ENCODE measurements around the gene MYCBP2. TPM values are rescaled to one million over a fixed set of nuclear protein-coding genes. Genes with fewer than 3 reads are reported as not detected.
"Not testable (repeated sequence)": the region's sequence is repeated elsewhere in the genome, so short reads cannot be mapped to it uniquely, and the experiment has no call there.

MYCBP2 gene
- total and polyA plus RNA-seq, 7 donors = 3.7 to 130 (median 93.5) TPM

DNA sequence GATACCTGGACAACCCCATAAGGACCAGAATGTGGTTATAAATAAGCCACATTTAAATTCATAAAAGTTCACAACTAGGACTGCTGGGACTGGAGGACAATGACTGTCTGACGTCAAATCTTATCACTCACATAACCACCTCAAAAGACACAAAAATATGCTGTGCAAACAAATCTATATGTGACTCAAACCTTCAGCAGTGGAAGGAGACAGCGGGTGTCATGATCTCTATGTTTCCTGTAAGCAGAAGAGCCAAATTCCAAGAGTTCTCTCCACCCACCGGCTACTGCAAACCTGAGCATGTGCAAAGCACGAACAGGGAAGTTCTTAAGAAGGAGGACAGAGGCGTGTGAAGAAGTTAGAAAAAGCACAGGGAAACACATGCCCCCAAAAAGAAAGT, 113.2 kb downstream of the MYCBP2 start:
- no peak overlapping the region for H3K4me3 ChIP-seq
- TF ChIP-seq, protein P1, sequence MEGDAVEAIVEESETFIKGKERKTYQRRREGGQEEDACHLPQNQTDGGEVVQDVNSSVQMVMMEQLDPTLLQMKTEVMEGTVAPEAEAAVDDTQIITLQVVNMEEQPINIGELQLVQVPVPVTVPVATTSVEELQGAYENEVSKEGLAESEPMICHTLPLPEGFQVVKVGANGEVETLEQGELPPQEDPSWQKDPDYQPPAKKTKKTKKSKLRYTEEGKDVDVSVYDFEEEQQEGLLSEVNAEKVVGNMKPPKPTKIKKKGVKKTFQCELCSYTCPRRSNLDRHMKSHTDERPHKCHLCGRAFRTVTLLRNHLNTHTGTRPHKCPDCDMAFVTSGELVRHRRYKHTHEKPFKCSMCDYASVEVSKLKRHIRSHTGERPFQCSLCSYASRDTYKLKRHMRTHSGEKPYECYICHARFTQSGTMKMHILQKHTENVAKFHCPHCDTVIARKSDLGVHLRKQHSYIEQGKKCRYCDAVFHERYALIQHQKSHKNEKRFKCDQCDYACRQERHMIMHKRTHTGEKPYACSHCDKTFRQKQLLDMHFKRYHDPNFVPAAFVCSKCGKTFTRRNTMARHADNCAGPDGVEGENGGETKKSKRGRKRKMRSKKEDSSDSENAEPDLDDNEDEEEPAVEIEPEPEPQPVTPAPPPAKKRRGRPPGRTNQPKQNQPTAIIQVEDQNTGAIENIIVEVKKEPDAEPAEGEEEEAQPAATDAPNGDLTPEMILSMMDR (IDR thresholded peaks at IDR 0.05) = no peak
- no peak for TF ChIP-seq POLR2AphosphoS5 (IDR thresholded peaks at IDR 0.05)
- TF ChIP-seq EP300 (IDR thresholded peaks at IDR 0.05) = no peak
- no peak for TF ChIP-seq POLR2A (IDR thresholded peaks at IDR 0.05)
- H3K36me3 ChIP-seq = peaks cover 8 to 63% (median 16%) of the 10 kb centered on the region in 4 donors
- WGBS, 2 donors = 90% methylated on average over 5 of the region's 5 CpGs
- no peak overlapping the region for H3K27ac ChIP-seq
- intact Hi-C loops (cut with DNase I) = no loop called here
- no peaks in the 10 kb centered on the region for H3K9me3 ChIP-seq
- no peak for DNase-seq
- no peaks in the 10 kb centered on the region for H3K27me3 ChIP-seq
- H3K4me1 ChIP-seq = no peaks in the 10 kb centered on the region

DNA sequence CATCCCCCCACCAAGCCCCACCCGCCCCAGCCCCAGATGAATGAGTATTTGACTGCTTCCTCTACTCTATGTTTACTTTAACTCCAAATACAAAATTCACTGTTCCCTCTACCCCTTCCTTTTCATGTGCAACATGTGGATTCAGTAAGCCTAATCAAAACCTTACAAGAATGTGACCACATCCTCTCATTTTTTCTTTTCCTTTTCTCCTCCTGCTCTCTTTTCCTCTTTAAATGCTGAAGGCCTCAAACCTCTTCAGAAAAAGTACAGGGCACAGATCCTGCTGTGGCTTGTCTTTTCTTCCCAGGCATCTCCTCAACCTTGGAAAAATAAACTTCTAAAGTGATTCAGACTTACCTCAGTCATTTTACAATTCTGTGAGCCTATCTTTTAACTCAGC, 119.0 kb downstream of the MYCBP2 start:
- no peaks in the 10 kb centered on the region for H3K27me3 ChIP-seq
- TF ChIP-seq POLR2AphosphoS5 (IDR thresholded peaks at IDR 0.05) (no peak), EP300 (IDR thresholded peaks at IDR 0.05) (no peak), POLR2A (IDR thresholded peaks at IDR 0.05) (no peak)
- TF ChIP-seq, protein P1 (IDR thresholded peaks at IDR 0.05) = no peak
- peaks cover 0 to 35% (median 8%) of the 10 kb centered on the region in 4 donors for H3K36me3 ChIP-seq
- intact Hi-C loops (cut with DNase I) = no loop called here
- no peaks in the 10 kb centered on the region for H3K9me3 ChIP-seq
- no peak for DNase-seq
- H3K27ac ChIP-seq = no peak overlapping the region
- WGBS, 2 donors = 73 to 81% methylated on average over 1 of the region's 1 CpG
- no peaks in the 10 kb centered on the region for H3K4me1 ChIP-seq
- no peak overlapping the region for H3K4me3 ChIP-seq

- DNase-seq; H3K27ac ChIP-seq; H3K4me1 ChIP-seq; H3K4me3 ChIP-seq; H3K9me3 ChIP-seq; intact Hi-C loops (cut with DNase I); H3K27me3 ChIP-seq: not testable (repeated sequence)
- peaks cover 0 to 33% (median 3%) of the 10 kb centered on the region in 4 donors for H3K36me3 ChIP-seq
- 95% methylated on average over 15 to 16 of the region's 16 CpGs for WGBS, 2 donors
These were observed 127.9 kb downstream of the MYCBP2 start for GRCh38 chr13:77198995-77199394.

DNA sequence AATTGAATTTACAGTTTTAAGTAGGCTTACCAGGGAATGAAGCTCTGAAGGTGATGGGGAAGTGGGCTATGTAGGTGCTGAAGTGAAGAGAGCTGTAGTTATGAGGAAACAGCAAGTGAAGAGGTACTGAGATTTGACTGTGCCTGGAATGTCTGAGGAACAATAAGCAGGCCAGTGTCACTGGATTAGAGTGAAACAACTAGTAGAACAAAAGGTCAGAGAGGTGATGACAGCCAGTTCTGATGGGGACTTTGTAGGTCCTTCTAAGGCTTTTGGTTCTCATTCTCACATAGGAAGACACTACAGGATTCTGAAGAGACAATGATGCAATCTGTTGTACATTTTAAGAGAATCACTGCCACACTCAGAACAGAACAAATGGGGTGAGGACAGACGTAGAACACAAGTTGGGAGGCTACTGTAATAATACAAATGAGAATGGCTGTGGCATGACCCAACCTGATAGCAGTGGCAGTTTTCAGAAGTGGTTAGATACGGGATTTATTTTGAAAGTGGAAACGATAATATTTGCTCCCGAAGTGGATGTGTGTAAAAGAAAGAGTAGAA, 130.8 kb downstream of the MYCBP2 start:
- intact Hi-C loops (cut with DNase I) = no loop called here
- WGBS, 2 donors = 94% methylated on average over 4 of the region's 4 CpGs
- H3K36me3 ChIP-seq = peaks cover 0 to 61% (median 6%) of the 10 kb centered on the region in 4 donors

GRCh38 chr13:77190349-77190958, 136.4 kb downstream of the MYCBP2 start:
- WGBS, 2 donors = 86 to 89% methylated on average over 1 of the region's 1 CpG
- no peak overlapping the region for H3K4me3 ChIP-seq

More for the DNA sequence above, 130.8 kb downstream of the MYCBP2 start:
- no peak for DNase-seq
- Histone ChIP-seq H3K4me3 (no peak overlapping the region), H3K27ac (no peak overlapping the region), H3K9me3 (no peaks in the 10 kb centered on the region), H3K4me1 (no peaks in the 10 kb centered on the region), H3K27me3 (no peaks in the 10 kb centered on the region)
- TF ChIP-seq EP300 (IDR thresholded peaks at IDR 0.05) (no peak), POLR2AphosphoS5 (IDR thresholded peaks at IDR 0.05) (no peak), POLR2A (IDR thresholded peaks at IDR 0.05) (no peak)
- TF ChIP-seq, protein P1 (IDR thresholded peaks at IDR 0.05) = no peak

More at GRCh38 chr13:77190349-77190958, 136.4 kb downstream of the MYCBP2 start:
- TF ChIP-seq POLR2AphosphoS5 (IDR thresholded peaks at IDR 0.05) = no peak
- TF ChIP-seq POLR2A (IDR thresholded peaks at IDR 0.05) = no peak
- no peak for TF ChIP-seq EP300 (IDR thresholded peaks at IDR 0.05)
- Histone ChIP-seq H3K27me3 (no peaks in the 10 kb centered on the region), H3K9me3 (no peaks in the 10 kb centered on the region), H3K4me1 (no peaks in the 10 kb centered on the region), H3K36me3 (peaks cover 0 to 89% (median 4%) of the 10 kb centered on the region in 4 donors), H3K27ac (no peak overlapping the region)
- DNase-seq = no peak
- intact Hi-C loops (cut with DNase I) = no loop called here

Measured in sigmoid colon (tissue), 7 donors.